ENCODE measurements around the gene RASSF4.

The RASSF4 gene

GRCh38 chr10:45015590-45015989 is 56.0 kb downstream of the RASSF4 start:
- no peak for DNase-seq

- DNase-seq = no peak
Measured at GRCh38 chr10:45023426-45023825, 63.8 kb downstream of the RASSF4 start.

- DNase-seq = no peak
Measured at GRCh38 chr10:45034301-45034700, 74.7 kb downstream of the RASSF4 start.

- DNase-seq = no peak
Measured at GRCh38 chr10:45035673-45036072, 76.1 kb downstream of the RASSF4 start.

- no peak for DNase-seq
Measured at GRCh38 chr10:45040921-45041542, 81.4 kb downstream of the RASSF4 start.

- DNase-seq = no peak
Measured at GRCh38 chr10:45044290-45044689, 84.7 kb downstream of the RASSF4 start.
